ENCODE data around the gene NEUROG1. TPM values are rescaled to one million over a fixed set of nuclear protein-coding genes. Genes with fewer than 3 reads are reported as not detected.

The NEUROG1 gene
- total and polyA plus RNA-seq, 7 donors: not detected

DNA sequence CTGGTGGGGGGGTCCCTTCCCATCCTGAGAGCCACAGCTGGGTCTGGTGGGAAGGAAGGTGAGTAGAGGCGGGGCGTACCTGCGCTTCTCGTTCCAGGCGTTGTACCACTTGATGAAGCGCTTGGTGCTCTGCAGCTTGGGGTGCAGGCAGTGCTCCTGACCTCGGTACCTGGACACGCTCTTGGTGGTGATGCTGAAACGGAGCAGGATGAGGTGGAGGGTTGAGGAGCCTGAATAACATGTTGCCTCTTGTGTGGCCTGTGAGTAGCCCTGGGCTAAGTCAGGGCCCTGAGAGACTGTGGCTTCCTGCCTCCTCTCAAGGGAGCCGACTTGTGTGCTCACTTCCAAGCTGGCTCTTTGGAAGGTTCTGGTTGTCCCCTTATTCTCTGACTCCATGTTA is 38.7 kb upstream of the NEUROG1 start:
- 89 to 94% (median 92%) methylated on average over 10 of the region's 10 CpGs for WGBS, 3 donors
- no peaks in the 10 kb centered on the region for H3K36me3 ChIP-seq (ENCODE audit: insufficient read depth in 1 of 2, low read depth in 1 of 2)
- TF ChIP-seq, protein P1, sequence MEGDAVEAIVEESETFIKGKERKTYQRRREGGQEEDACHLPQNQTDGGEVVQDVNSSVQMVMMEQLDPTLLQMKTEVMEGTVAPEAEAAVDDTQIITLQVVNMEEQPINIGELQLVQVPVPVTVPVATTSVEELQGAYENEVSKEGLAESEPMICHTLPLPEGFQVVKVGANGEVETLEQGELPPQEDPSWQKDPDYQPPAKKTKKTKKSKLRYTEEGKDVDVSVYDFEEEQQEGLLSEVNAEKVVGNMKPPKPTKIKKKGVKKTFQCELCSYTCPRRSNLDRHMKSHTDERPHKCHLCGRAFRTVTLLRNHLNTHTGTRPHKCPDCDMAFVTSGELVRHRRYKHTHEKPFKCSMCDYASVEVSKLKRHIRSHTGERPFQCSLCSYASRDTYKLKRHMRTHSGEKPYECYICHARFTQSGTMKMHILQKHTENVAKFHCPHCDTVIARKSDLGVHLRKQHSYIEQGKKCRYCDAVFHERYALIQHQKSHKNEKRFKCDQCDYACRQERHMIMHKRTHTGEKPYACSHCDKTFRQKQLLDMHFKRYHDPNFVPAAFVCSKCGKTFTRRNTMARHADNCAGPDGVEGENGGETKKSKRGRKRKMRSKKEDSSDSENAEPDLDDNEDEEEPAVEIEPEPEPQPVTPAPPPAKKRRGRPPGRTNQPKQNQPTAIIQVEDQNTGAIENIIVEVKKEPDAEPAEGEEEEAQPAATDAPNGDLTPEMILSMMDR (IDR thresholded peaks at IDR 0.05): no peak
- no peaks in the 10 kb centered on the region for H3K4me1 ChIP-seq
- intact Hi-C loops (cut with DNase I): no loop called here
- no peak for DNase-seq
- H3K4me3 ChIP-seq: no peak overlapping the region
- H3K9me3 ChIP-seq: no peaks in the 10 kb centered on the region
- no peak overlapping the region for H3K27ac ChIP-seq
- no peak for ATAC-seq
- H3K27me3 ChIP-seq (ENCODE audit: insufficient read depth in 3 of 3, low read length in 2 of 3): peaks cover 0 to 27% (median 11%) of the 10 kb centered on the region in 3 donors

DNA sequence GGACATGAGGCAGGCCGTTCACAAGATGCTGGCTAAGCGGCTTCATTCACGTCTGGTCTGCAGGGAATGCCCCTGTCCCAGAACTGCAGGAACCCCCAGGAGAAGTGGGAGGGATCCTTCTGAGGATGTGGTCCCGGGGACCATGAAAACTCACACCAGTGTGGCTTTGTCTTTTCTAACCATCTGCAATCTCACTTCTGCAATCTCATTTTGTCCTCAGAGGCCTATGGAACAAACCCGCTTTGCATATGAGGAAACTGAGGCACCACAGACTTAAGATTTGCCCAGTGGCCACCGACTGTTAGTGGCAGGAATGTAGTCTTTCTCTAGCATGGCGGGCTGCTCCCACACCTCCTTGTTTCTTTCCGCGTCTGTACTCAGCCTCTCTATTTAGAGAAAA is 36.1 kb upstream of the NEUROG1 start:
- 80 to 85% (median 83%) methylated on average over 9 of the region's 9 CpGs for WGBS, 3 donors
- Histone ChIP-seq H3K27ac (no peak overlapping the region), H3K36me3 (ENCODE audit: insufficient read depth in 1 of 2, low read depth in 1 of 2) (no peaks in the 10 kb centered on the region), H3K4me1 (no peaks in the 10 kb centered on the region), H3K27me3 (ENCODE audit: insufficient read depth in 3 of 3, low read length in 2 of 3) (peaks cover 0 to 2% (median under 1%) of the 10 kb centered on the region in 3 donors), H3K4me3 (no peak overlapping the region), H3K9me3 (no peaks in the 10 kb centered on the region)
- ATAC-seq (no peak), DNase-seq (no peak)
- intact Hi-C loops (cut with DNase I): no loop called here
- TF ChIP-seq, protein P1 (IDR thresholded peaks at IDR 0.05): no peak

- Histone ChIP-seq H3K36me3 (ENCODE audit: insufficient read depth in 1 of 2, low read depth in 1 of 2) (no peaks in the 10 kb centered on the region), H3K27ac (no peak overlapping the region), H3K4me1 (no peaks in the 10 kb centered on the region), H3K27me3 (ENCODE audit: insufficient read depth in 3 of 3, low read length in 2 of 3) (peaks cover 0 to 2% (median 0%) of the 10 kb centered on the region in 3 donors), H3K4me3 (no peak overlapping the region), H3K9me3 (no peaks in the 10 kb centered on the region)
- 60 to 71% (median 68%) methylated on average over 10 of the region's 10 CpGs for WGBS, 3 donors
- no peak for DNase-seq
- TF ChIP-seq, protein P1 (IDR thresholded peaks at IDR 0.05): no peak
- intact Hi-C loops (cut with DNase I): no loop called here
- no peak for ATAC-seq
Measured at GRCh38 chr5:135571066-135571609, 35.4 kb upstream of the NEUROG1 start.

GRCh38 chr5:135570453-135570764 is 34.6 kb upstream of the NEUROG1 start:
- Histone ChIP-seq H3K36me3 (ENCODE audit: insufficient read depth in 1 of 2, low read depth in 1 of 2) (no peaks in the 10 kb centered on the region), H3K9me3 (no peaks in the 10 kb centered on the region), H3K4me1 (no peaks in the 10 kb centered on the region), H3K4me3 (no peak overlapping the region), H3K27ac (no peak overlapping the region), H3K27me3 (ENCODE audit: insufficient read depth in 3 of 3, low read length in 2 of 3) (peaks cover 0 to 2% (median 0%) of the 10 kb centered on the region in 3 donors)
- intact Hi-C loops (cut with DNase I): no loop called here
- TF ChIP-seq, protein P1 (IDR thresholded peaks at IDR 0.05): no peak
- DNase-seq (no peak), ATAC-seq (no peak)
- 33 to 50% (median 44%) methylated on average over 3 of the region's 3 CpGs for whole genome bisulfite sequencing, 3 donors

Data from psoas muscle (tissue), 8 donors.